ENCODE measurements around the gene DOC2A. TPM values are rescaled to one million over a fixed set of nuclear protein-coding genes. Genes with fewer than 3 reads are reported as not detected.

Gene DOC2A
- total RNA-seq, 2 experiments from 2014 or later = 0.34 TPM; not detected in 1

GRCh38 chr16:29985271-29985811 is 25.5 kb downstream of the DOC2A start:
- POLR2A ChIA-PET = interaction anchor here (1.1 to 1.3 kb wide), 2 partner anchors 9 to 11 kb away, joined by 8 to 10 read pairs; no protein-coding TSS in a partner anchor
- Mint-ChIP-seq H3K27ac (no peak overlapping the region), H3K36me3 (ENCODE audit: low read depth) (peaks cover 65% of the 10 kb centered on the region), H3K27me3 (ENCODE audit: low read depth) (no peaks in the 10 kb centered on the region), H3K4me3 (no peak overlapping the region), H3K4me1 (ENCODE audit: low read depth) (no peaks in the 10 kb centered on the region), H3K9me3 (ENCODE audit: insufficient read depth) (no peaks in the 10 kb centered on the region)
- no peak for ATAC-seq
- CTCF ChIA-PET = interaction anchor here (1.2 kb wide), 1 partner anchor 285 kb away, joined by 5 read pairs; no protein-coding TSS in a partner anchor
- no peak for DNase-seq

DNA sequence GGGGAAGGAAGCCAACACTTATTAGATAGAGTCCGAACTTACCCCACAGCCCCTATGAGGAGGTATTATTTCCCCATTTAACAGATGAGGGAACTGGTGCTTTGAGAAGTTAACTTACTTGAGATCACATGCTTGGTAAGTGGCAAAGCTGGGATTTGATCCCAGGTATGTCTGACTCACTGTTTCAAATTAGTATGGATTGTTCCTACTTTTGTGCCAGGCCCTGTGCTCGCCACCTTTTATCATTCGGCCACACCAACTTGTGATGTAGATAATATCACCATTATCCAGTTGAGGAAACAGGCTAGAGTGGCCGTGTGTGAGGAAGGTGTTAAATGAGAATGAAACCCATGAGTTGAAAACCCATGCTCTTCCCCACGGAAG is 26.1 kb downstream of the DOC2A start:
- Mint-ChIP-seq H3K27ac (no peak overlapping the region), H3K4me3 (no peak overlapping the region), H3K9me3 (ENCODE audit: insufficient read depth) (no peaks in the 10 kb centered on the region), H3K36me3 (ENCODE audit: low read depth) (peaks cover 66% of the 10 kb centered on the region), H3K27me3 (ENCODE audit: low read depth) (no peaks in the 10 kb centered on the region), H3K4me1 (ENCODE audit: low read depth) (no peaks in the 10 kb centered on the region)
- no peak for ATAC-seq
- CTCF ChIA-PET = interaction anchor here (1.2 kb wide), 1 partner anchor 284 kb away, joined by 5 read pairs; no protein-coding TSS in a partner anchor
- POLR2A ChIA-PET = no interaction called here
- DNase-seq = no peak

GRCh38 chr16:29984137-29984763 is 26.6 kb downstream of the DOC2A start:
- no peaks in the 10 kb centered on the region for H3K9me3 Mint-ChIP-seq (ENCODE audit: insufficient read depth)
- H3K4me1 Mint-ChIP-seq (ENCODE audit: low read depth) = no peaks in the 10 kb centered on the region
- no peak for DNase-seq
- ChIA-PET CTCF (no interaction called here), POLR2A (no interaction called here)
- no peak overlapping the region for H3K27ac Mint-ChIP-seq
- H3K36me3 Mint-ChIP-seq (ENCODE audit: low read depth) = peaks cover 66% of the 10 kb centered on the region
- no peak overlapping the region for H3K4me3 Mint-ChIP-seq
- ATAC-seq = no peak
- no peaks in the 10 kb centered on the region for H3K27me3 Mint-ChIP-seq (ENCODE audit: low read depth)

DNA sequence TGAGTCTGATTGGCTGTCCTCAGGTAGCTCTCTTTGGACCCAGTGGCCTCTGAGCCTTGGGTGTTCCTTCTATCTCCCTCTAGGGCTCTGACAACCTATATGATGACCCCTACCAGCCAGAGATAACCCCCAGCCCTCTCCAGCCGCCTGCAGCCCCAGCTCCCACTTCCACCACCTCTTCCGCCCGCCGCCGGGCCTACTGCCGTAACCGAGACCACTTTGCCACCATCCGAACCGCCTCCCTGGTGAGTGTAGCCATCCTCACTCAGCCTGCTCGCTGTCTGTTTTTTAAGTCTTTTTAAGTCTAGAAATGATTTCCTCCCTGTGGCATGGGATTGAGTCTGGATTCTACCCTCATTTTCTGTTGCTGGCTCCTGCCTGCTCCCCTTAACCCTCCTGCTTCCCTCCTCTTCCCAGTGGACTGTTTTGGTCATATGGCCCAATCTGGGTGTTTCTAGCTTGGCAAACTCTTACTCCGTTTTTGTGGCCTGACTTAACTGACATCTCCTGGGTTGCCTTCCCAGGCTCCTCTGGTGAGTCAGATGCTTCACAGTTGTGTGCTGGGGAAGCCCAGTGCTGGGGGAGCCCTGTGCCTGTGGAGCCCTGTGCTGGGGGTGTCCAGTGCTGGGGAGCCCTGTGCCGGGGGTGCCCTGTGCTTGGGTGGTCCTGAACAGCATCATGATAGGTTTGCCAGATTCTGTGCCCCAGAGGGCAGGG is 27.2 kb downstream of the DOC2A start:
- no peak overlapping the region for H3K27ac Mint-ChIP-seq
- no peaks in the 10 kb centered on the region for H3K27me3 Mint-ChIP-seq (ENCODE audit: low read depth)
- H3K4me3 Mint-ChIP-seq = no peak overlapping the region
- no peak for ATAC-seq
- H3K36me3 Mint-ChIP-seq (ENCODE audit: low read depth) = peaks cover 62% of the 10 kb centered on the region
- ChIA-PET POLR2A (interaction anchor here (1.2 kb wide), 1 partner anchor 9 kb away, joined by 5 read pairs; no protein-coding TSS in a partner anchor), CTCF (no interaction called here)
- no peak for DNase-seq
- H3K9me3 Mint-ChIP-seq (ENCODE audit: insufficient read depth) = no peaks in the 10 kb centered on the region
- no peaks in the 10 kb centered on the region for H3K4me1 Mint-ChIP-seq (ENCODE audit: low read depth)

- ChIA-PET POLR2A (interaction anchor here (1.2 kb wide), 1 partner anchor 10 kb away, joined by 5 read pairs; no protein-coding TSS in a partner anchor), CTCF (interaction anchor here (1.0 to 1.7 kb wide), 2 partner anchors 9 to 22 kb away, joined by 3 to 5 read pairs; partner anchors contain the start of gene TAOK2)
- Mint-ChIP-seq H3K9me3 (ENCODE audit: insufficient read depth) (no peaks in the 10 kb centered on the region), H3K4me3 (no peak overlapping the region), H3K4me1 (ENCODE audit: low read depth) (no peaks in the 10 kb centered on the region), H3K27me3 (ENCODE audit: low read depth) (no peaks in the 10 kb centered on the region), H3K27ac (no peak overlapping the region), H3K36me3 (ENCODE audit: low read depth) (peaks cover 61% of the 10 kb centered on the region)
- ATAC-seq (no peak), DNase-seq (no peak)
Observed at GRCh38 chr16:29982560-29983419, 28.0 kb downstream of the DOC2A start.

- POLR2A ChIA-PET = no interaction called here
- Mint-ChIP-seq H3K36me3 (ENCODE audit: low read depth) (peaks cover 38% of the 10 kb centered on the region), H3K9me3 (ENCODE audit: insufficient read depth) (no peaks in the 10 kb centered on the region), H3K4me3 (no peak overlapping the region), H3K27ac (no peak overlapping the region), H3K27me3 (ENCODE audit: low read depth) (no peaks in the 10 kb centered on the region), H3K4me1 (ENCODE audit: low read depth) (peaks cover 29% of the 10 kb centered on the region)
- CTCF ChIA-PET = interaction anchor here (0.9 kb wide), 1 partner anchor 288 kb away, joined by 6 read pairs; no protein-coding TSS in a partner anchor
- ATAC-seq (no peak), DNase-seq (no peak)
Observed at GRCh38 chr16:29978564-29979270, 32.1 kb downstream of the DOC2A start.

DNA sequence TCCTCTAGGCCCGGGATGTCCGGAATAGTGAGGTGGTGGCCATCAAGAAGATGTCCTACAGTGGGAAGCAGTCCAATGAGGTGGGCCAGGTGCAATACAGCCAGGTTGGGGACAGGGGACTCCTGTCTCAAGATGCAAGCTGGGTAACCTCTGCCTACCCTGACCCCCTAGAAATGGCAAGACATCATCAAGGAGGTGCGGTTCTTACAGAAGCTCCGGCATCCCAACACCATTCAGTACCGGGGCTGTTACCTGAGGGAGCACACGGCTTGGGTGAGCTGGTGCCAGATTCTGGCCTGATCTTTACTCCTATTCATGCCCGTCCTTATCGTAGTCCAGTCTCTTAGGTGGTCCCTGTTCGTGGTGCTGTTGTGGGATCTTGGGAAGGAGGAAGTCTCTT is 32.7 kb downstream of the DOC2A start:
- Mint-ChIP-seq H3K27me3 (ENCODE audit: low read depth) (no peaks in the 10 kb centered on the region), H3K4me3 (no peak overlapping the region), H3K9me3 (ENCODE audit: insufficient read depth) (peaks cover 4% of the 10 kb centered on the region), H3K27ac (no peak overlapping the region), H3K36me3 (ENCODE audit: low read depth) (peaks cover 36% of the 10 kb centered on the region), H3K4me1 (ENCODE audit: low read depth) (peaks cover 33% of the 10 kb centered on the region)
- no peak for ATAC-seq
- ChIA-PET POLR2A (no interaction called here), CTCF (interaction anchor here (0.9 to 2.0 kb wide), 2 partner anchors 54 to 287 kb away, joined by 4 to 6 read pairs; no protein-coding TSS in a partner anchor)
- no peak for DNase-seq

DNA sequence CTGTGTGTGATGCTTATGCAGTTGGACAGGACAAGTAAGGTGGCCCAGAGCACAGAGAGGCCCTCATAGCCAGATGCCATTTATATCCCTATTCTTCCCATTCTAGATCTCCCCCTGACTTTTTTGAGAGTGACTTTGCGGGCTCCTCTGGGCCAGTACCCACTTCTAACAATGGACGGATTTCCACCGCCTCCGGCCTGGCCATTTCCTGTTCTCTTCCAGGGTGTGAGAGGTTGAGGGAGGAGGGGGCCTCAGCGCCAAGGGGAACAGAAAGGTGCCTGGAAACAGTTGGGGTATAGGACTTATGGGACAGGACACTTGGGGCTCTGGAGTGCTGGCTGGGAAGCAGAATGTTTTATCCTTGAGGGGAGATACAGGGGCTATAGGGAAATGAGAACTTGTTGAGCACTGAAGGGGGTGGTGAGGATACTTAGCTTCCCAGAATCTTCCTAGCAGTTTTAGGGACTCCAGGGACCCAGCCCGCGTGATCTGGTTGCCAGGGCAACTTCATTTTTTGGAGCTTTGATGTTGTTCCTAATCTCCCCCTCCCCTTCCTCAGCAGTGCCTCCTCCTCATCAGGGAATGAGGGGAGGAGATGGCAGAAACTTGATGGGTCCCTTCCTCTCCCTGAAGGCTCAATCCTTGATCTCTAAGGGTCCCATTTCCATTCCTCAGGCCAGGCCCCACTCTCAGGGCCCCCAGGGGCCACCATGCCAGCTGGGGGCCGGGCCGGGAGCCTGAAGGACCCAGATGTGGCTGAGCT is 33.6 kb downstream of the DOC2A start:
- Mint-ChIP-seq H3K9me3 (ENCODE audit: insufficient read depth) (peaks cover 8% of the 10 kb centered on the region), H3K4me3 (no peak overlapping the region), H3K27ac (peak overlapping the region; percentile 53), H3K36me3 (ENCODE audit: low read depth) (peaks cover 36% of the 10 kb centered on the region), H3K4me1 (ENCODE audit: low read depth) (peaks cover 38% of the 10 kb centered on the region), H3K27me3 (ENCODE audit: low read depth) (no peaks in the 10 kb centered on the region)
- DNase-seq (no peak), ATAC-seq (no peak)
- POLR2A ChIA-PET = interaction anchor here (1.3 kb wide), 1 partner anchor 52 kb away, joined by 3 read pairs; no protein-coding TSS in a partner anchor
- CTCF ChIA-PET = interaction anchor here (0.9 to 5.9 kb wide), 4 partner anchors 15 to 286 kb away, joined by 3 to 41 read pairs (median 4); partner anchors contain the start of gene TMEM219

- Mint-ChIP-seq H3K27ac (peak overlapping the region; percentile 50), H3K27me3 (ENCODE audit: low read depth) (no peaks in the 10 kb centered on the region), H3K4me1 (ENCODE audit: low read depth) (peaks cover 38% of the 10 kb centered on the region), H3K4me3 (peak overlapping the region; percentile 85), H3K9me3 (ENCODE audit: insufficient read depth) (peaks cover 8% of the 10 kb centered on the region), H3K36me3 (ENCODE audit: low read depth) (peaks cover 33% of the 10 kb centered on the region)
- CTCF ChIA-PET = interaction anchor here (0.6 to 5.9 kb wide), 9 partner anchors 14 to 285 kb away, joined by 3 to 41 read pairs (median 3); partner anchors contain the start of genes CDIPT and TMEM219
- POLR2A ChIA-PET = interaction anchor here (0.6 to 5.4 kb wide), 8 partner anchors 14 to 274 kb away, joined by 3 to 48 read pairs (median 4); partner anchors contain the start of genes HIRIP3, INO80E and TMEM219
- ATAC-seq (no peak), DNase-seq (no peak)
Observed at GRCh38 chr16:29975811-29976511, 34.9 kb downstream of the DOC2A start.

GRCh38 chr16:29975134-29975538 is 35.7 kb downstream of the DOC2A start:
- Mint-ChIP-seq H3K4me3 (peak overlapping the region; percentile 85), H3K9me3 (ENCODE audit: insufficient read depth) (peaks cover 8% of the 10 kb centered on the region), H3K36me3 (ENCODE audit: low read depth) (peaks cover 30% of the 10 kb centered on the region), H3K4me1 (ENCODE audit: low read depth) (peaks cover 38% of the 10 kb centered on the region), H3K27me3 (ENCODE audit: low read depth) (no peaks in the 10 kb centered on the region), H3K27ac (peak overlapping the region; percentile 81)
- ATAC-seq (no peak), DNase-seq (no peak)
- POLR2A ChIA-PET = interaction anchor here (0.6 to 5.4 kb wide), 7 partner anchors 11 to 273 kb away, joined by 3 to 48 read pairs (median 5); partner anchors contain the start of genes HIRIP3, INO80E and TMEM219
- CTCF ChIA-PET = interaction anchor here (0.7 to 5.9 kb wide), 5 partner anchors 13 to 127 kb away, joined by 3 to 41 read pairs (median 5); partner anchors contain the start of genes CDIPT and TMEM219
